Measurements from ENCODE around the gene SLC9A3. TPM values are rescaled to one million over a fixed set of nuclear protein-coding genes. Genes with fewer than 3 reads are reported as not detected.

SLC9A3 gene
- total RNA-seq, 1 donor from 2014 or later = 6.4 TPM

DNA sequence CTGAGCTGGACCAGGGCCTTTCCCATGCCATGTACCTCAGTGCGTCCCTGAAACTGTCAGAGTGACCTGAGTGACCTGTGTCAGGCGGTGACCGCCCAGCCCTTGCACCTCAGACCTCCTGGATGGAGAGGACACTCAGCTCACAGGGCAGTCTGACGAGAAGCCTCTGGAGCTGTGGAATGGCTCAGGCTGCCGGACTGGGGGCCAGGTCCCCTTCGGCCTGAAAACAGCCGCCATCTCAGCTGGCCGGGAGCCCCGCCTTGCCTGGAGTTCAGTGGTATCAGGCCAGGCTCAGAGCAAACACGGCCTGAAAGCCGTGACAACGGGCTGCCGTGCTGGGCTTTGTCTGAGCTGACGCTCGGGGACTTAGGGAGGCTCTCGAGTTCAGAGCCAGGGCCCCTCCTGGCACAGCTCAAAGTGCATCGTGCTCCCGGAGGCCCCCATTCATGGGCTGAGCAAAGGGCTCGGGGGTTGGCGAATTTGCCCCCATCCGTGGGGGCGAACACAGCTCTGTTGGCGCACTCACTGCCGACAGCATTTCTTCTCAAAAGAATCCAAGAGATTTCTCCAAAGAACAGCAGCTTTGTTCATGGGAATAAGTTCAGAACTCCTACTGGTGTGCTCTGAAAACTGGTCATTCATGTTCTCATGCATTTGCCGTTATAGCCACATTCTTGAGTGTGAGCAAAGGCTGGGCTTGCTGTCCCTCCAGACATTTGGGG lies 8.4 kb upstream of the SLC9A3 start:
- Mint-ChIP-seq H3K27ac (no peak overlapping the region), H3K9me3 (no peaks in the 10 kb centered on the region), H3K4me3 (no peak overlapping the region), H3K27me3 (peaks cover 48% of the 10 kb centered on the region), H3K36me3 (no peaks in the 10 kb centered on the region), H3K4me1 (ENCODE audit: unreplicated experiment) (peaks cover 12% of the 10 kb centered on the region)
- DNase-seq (ENCODE audit: extremely low spot score, unreplicated experiment) = no peak
- TF ChIP-seq CTCF (conservative IDR thresholded peaks at IDR 0.05) = no peak

- TF ChIP-seq CTCF (conservative IDR thresholded peaks at IDR 0.05) = no peak
- Mint-ChIP-seq H3K4me3 (no peak overlapping the region), H3K27me3 (peaks cover 55% of the 10 kb centered on the region), H3K27ac (no peak overlapping the region), H3K9me3 (no peaks in the 10 kb centered on the region), H3K4me1 (ENCODE audit: unreplicated experiment) (peaks cover 17% of the 10 kb centered on the region), H3K36me3 (no peaks in the 10 kb centered on the region)
- no peak for DNase-seq (ENCODE audit: extremely low spot score, unreplicated experiment)
These were observed 7.6 kb upstream of the SLC9A3 start for GRCh38 chr5:531749-532315.

DNA sequence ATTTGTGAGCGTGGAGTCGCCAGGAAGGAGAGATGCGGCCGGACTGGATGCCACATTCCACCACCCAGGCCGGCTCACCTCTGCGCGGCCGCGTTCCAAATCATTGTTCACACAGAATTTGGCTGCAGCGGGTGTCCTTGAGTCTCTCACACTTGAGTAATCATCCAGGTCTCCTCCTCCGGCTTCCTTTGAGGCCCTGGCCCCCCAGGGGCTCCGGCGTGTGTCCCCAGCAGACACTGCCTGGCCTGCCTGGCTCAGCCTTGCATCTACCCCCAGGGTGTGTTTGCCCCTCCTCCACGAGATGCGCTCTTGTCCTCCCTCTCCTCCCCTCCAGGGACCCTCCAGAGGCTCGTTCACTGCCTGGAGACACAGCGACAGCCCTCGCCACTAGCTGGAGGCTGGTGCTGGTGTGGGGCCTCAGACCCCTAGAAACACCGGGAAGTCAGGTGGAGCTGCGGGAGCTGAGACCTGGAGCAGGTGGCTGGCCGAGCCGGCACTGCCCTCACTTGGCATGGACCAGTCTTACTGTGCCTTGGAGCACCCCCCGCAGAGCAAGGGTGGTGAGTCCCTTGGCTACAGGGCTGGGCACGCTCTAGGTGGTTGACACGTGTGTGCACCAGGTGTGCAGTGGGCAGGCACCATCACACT lies 7.0 kb upstream of the SLC9A3 start:
- Mint-ChIP-seq H3K9me3 (no peaks in the 10 kb centered on the region), H3K27ac (no peak overlapping the region), H3K4me3 (no peak overlapping the region), H3K4me1 (ENCODE audit: unreplicated experiment) (peaks cover 10% of the 10 kb centered on the region), H3K27me3 (peaks cover 55% of the 10 kb centered on the region), H3K36me3 (no peaks in the 10 kb centered on the region)
- DNase-seq (ENCODE audit: extremely low spot score, unreplicated experiment) = no peak
- TF ChIP-seq CTCF (conservative IDR thresholded peaks at IDR 0.05) = no peak

GRCh38 chr5:530001-530955 lies 6.0 kb upstream of the SLC9A3 start:
- Mint-ChIP-seq H3K27ac (no peak overlapping the region), H3K4me1 (ENCODE audit: unreplicated experiment) (peaks cover 4% of the 10 kb centered on the region), H3K4me3 (no peak overlapping the region), H3K27me3 (peaks cover 62% of the 10 kb centered on the region), H3K9me3 (no peaks in the 10 kb centered on the region), H3K36me3 (no peaks in the 10 kb centered on the region)
- no peak for TF ChIP-seq CTCF (conservative IDR thresholded peaks at IDR 0.05)
- no peak for DNase-seq (ENCODE audit: extremely low spot score, unreplicated experiment)

Data from type B pancreatic cell (in vitro differentiated cells).